ENCODE data around the gene S100A14. TPM values are rescaled to one million over a fixed set of nuclear protein-coding genes. Genes with fewer than 3 reads are reported as not detected.
A peak's percentile ranks its signal among the peaks of the same experiment; 100 is the strongest.

S100A14 gene
- total RNA-seq, 6 experiments from 2014 or later = 0.54 TPM; not detected in 5

GRCh38 chr1:153659175-153659534 is 43.0 kb upstream of the S100A14 start:
- TF ChIP-seq CTCF (IDR thresholded peaks at IDR 0.05) = no peak
- no peak for DNase-seq
- H3K36me3 Mint-ChIP-seq (ENCODE audit: low read depth) = peaks cover 34% of the 10 kb centered on the region
- H3K4me1 Mint-ChIP-seq (ENCODE audit: low read depth) = peaks cover 18% of the 10 kb centered on the region
- peak overlapping the region; percentile 95 for H3K4me3 Mint-ChIP-seq
- H3K27me3 Mint-ChIP-seq (ENCODE audit: insufficient read depth) = no peaks in the 10 kb centered on the region; the same call in 1 of the 2 replicates
- H3K27ac Mint-ChIP-seq = peak overlapping the region; percentile 82
- no peaks in the 10 kb centered on the region for H3K9me3 Mint-ChIP-seq

DNA sequence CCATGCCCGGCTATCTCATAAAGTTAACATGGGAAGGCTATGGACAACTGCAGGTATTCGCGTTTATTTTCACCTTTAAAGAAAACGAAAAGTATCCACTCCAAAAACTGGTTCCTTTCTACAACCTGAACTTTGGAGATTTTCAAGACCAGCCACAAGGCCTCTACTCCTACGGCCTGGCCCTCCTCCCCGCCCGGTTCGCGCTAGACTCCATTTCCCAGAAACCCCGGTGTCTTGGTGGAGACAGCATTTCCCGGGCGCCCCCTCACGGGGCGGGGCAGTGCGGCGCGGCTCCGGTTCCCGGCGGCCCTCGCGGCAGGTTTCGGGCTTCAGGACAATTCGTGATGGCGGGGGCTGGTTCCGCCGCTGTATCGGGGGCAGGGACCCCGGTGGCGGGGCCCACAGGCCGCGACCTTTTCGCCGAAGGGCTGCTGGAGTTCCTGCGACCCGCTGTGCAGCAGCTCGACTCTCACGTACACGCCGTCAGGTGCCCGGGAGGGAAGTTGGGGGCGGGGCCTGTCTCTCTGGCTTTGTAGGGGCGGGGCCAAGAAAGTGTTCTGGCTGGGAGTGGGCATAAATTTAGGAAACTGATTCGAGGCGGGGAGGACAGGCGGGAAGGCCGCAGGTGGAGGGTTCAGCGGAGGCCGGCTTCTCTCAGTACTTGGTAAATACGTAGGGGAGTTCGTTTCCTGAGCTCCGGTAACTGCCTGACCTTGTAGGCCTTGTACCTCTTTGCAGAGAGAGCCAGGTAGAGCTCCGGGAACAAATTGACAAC is 42.5 kb upstream of the S100A14 start, which contains the start of gene SNAPIN:
TSS of gene SNAPIN (plus strand) at position 304 of the 775 bp plus-strand sequence. CDS start at position 345, 41 bp downstream.
- H3K4me1 Mint-ChIP-seq (ENCODE audit: low read depth) = peaks cover 13% of the 10 kb centered on the region
- peak within 1 kb of the TSS; percentile 82 for H3K27ac Mint-ChIP-seq
- no peaks in the 10 kb centered on the region for H3K9me3 Mint-ChIP-seq
- H3K27me3 Mint-ChIP-seq (ENCODE audit: insufficient read depth) = no peaks in the 10 kb centered on the region; the same call in 1 of the 2 replicates
- H3K4me3 Mint-ChIP-seq = peak within 1 kb of the TSS; percentile 95
- peak; percentile 55 for TF ChIP-seq CTCF (IDR thresholded peaks at IDR 0.05)
- H3K36me3 Mint-ChIP-seq (ENCODE audit: low read depth) = peaks cover 30% of the 10 kb centered on the region
- DNase-seq = peak; percentile 76

- no peak for TF ChIP-seq CTCF (IDR thresholded peaks at IDR 0.05)
- peaks cover 19% of the 10 kb centered on the region for H3K4me1 Mint-ChIP-seq (ENCODE audit: low read depth)
- H3K4me3 Mint-ChIP-seq = no peak overlapping the region
- no peaks in the 10 kb centered on the region for H3K9me3 Mint-ChIP-seq
- no peaks in the 10 kb centered on the region; the same call in 1 of the 2 replicates for H3K27me3 Mint-ChIP-seq (ENCODE audit: insufficient read depth)
- peaks cover 8% of the 10 kb centered on the region for H3K36me3 Mint-ChIP-seq (ENCODE audit: low read depth)
- DNase-seq = no peak
- H3K27ac Mint-ChIP-seq = no peak overlapping the region
These were observed 39.2 kb upstream of the S100A14 start for GRCh38 chr1:153655333-153655732.

GRCh38 chr1:153652805-153653500 is 36.8 kb upstream of the S100A14 start:
- peaks cover 4% of the 10 kb centered on the region; the same call in 1 of the 2 replicates for H3K27me3 Mint-ChIP-seq (ENCODE audit: insufficient read depth)
- no peak for TF ChIP-seq CTCF (IDR thresholded peaks at IDR 0.05)
- peak; percentile 62 for DNase-seq
- no peak overlapping the region for H3K4me3 Mint-ChIP-seq
- no peaks in the 10 kb centered on the region; the same call in 1 of the 2 replicates for H3K36me3 Mint-ChIP-seq (ENCODE audit: low read depth)
- peaks cover 10% of the 10 kb centered on the region for H3K4me1 Mint-ChIP-seq (ENCODE audit: low read depth)
- H3K27ac Mint-ChIP-seq = 0 out of 2 replicates have a peak overlapping the region, but pooled peaks have one; percentile 3
- no peaks in the 10 kb centered on the region for H3K9me3 Mint-ChIP-seq

DNA sequence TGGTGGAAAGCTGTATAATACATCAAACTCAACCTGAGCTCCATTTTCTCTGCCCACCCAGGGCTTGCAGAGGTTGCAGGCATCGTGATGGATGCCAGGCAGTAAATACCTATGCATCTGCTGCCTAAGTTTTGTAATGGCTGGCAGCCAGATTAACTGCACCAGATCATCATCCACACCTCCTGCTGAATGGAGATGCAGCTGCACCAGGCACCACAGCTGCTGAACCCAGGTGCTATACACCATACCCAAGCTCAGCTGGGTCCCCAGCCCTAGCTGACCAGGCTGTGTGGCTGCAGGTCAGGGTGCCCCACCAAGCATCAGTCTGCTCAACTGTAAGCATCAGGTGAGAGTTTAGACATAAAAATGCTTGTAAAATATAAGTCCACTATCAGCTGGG is 35.6 kb upstream of the S100A14 start:
- H3K4me3 Mint-ChIP-seq = no peak overlapping the region
- peaks cover 4% of the 10 kb centered on the region; the same call in 1 of the 2 replicates for H3K27me3 Mint-ChIP-seq (ENCODE audit: insufficient read depth)
- no peak overlapping the region for H3K27ac Mint-ChIP-seq
- no peaks in the 10 kb centered on the region for H3K9me3 Mint-ChIP-seq
- TF ChIP-seq CTCF (IDR thresholded peaks at IDR 0.05) = no peak
- H3K36me3 Mint-ChIP-seq (ENCODE audit: low read depth) = peaks cover 8% of the 10 kb centered on the region
- H3K4me1 Mint-ChIP-seq (ENCODE audit: low read depth) = peaks cover 11% of the 10 kb centered on the region
- no peak for DNase-seq

Measured in HFFc6 (cell line).